Vagina (tissue), 2 donors: ENCODE data around the gene FCRL5. TPM values are rescaled to one million over a fixed set of nuclear protein-coding genes. Genes with fewer than 3 reads are reported as not detected.

Experiments used
- DNase-seq, 2 donors: peaks; one replicate each; pipeline ENCODE4 v3.0.0-alpha.2; 2017; ENCODE audit errors: extremely low spot score in 2 of 2
- H3K27ac ChIP-seq: fragments of 200-600 bp; sonication (generic); one replicate; pipeline ENCODE4 v1.5.1; 2019
- H3K27me3 ChIP-seq: fragments of 200-600 bp; sonication (generic); one replicate; pipeline ENCODE4 v1.5.1; 2019
- H3K36me3 ChIP-seq, 2 donors: fragments of 200-600 bp; sonication (generic); one replicate each; pipeline ENCODE4 v1.5.1; 2017 to 2019
- H3K4me1 ChIP-seq: fragments of 200-600 bp; sonication (generic); one replicate; pipeline ENCODE4 v1.5.1; 2019
- H3K4me3 ChIP-seq, 2 donors: fragments of 200-600 bp; sonication (generic); 1 replicate in 1 of 2; 2 replicates in 1 of 2; pipeline ENCODE4 v1.5.1; 2016 to 2019
- H3K9me3 ChIP-seq: fragments of 200-600 bp; sonication (generic); one replicate; pipeline ENCODE4 v1.5.1; 2019
- POLR2A ChIP-seq, 2 donors: fragments of 450-650 bp; IDR thresholded peaks; one replicate each; pipeline ENCODE4 v1.6.1; 2017; ENCODE audit warnings: antibody characterized with exemption in 2 of 2, mild to moderate bottlenecking in 2 of 2, moderate library complexity in 2 of 2
- POLR2AphosphoS5 ChIP-seq, 2 donors: sonication (generic); formaldehyde crosslinking; IDR thresholded peaks; one replicate each; pipeline ENCODE4 v1.9.0; 2017; ENCODE audit warnings: antibody characterized with exemption in 2 of 2, mild to moderate bottlenecking in 2 of 2, low read depth in 1 of 2; ENCODE audit not compliant: insufficient read depth in 1 of 2
- intact Hi-C: fragments of 100-400 bp; cut with DNase I; formaldehyde crosslinking; loops from one replicate; pipeline ENCODE4 v1.15.1; 2023
- total RNA-seq: library from RNA; depleted of rRNA; stranded (reverse); fragments of >200 nt; gene quantifications from one replicate; pipeline ENCODE4 v1.2.3, GENCODE V29; 2016
- TF ChIP-seq, protein P1 (sequence below), 3 experiments: fragments of 450-650 bp in 2 of 3; fragments of 200-600 bp in 1 of 3; sonication (generic) in 1 of 3; IDR thresholded peaks; one replicate each; pipeline ENCODE4 v1.5.1; 2017 to 2019; ENCODE audit warnings: antibody characterized with exemption in 3 of 3, mild to moderate bottlenecking in 2 of 3, moderate library complexity in 2 of 3

The FCRL5 gene
- total RNA-seq, 1 donor from 2014 or later, result 0.49 TPM

DNA sequence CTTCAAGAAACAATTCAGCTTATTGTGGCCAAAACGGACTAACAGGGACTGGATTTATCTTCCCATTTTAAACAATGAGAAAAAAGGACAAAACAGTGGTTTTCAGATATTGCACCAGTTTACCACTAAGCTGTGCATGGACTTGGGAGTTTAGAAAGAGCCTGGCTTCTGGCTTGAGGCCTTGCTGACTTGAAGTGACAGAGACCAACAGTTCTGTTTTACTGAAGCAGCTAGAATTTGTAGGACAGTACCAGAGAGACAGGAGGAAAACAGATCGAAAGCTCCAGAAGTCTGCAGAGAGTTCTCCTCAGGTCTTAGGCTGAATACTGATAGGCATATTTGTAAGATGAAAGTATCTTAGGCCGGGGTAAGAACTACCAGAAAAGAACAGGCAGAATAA, 25.1 kb upstream of the FCRL5 start:
- no peak for DNase-seq
- intact Hi-C loops, result no loop called here
- no peak overlapping the region for H3K4me3 ChIP-seq
- no peaks in the 10 kb centered on the region for H3K36me3 ChIP-seq
- H3K4me1 ChIP-seq, result no peaks in the 10 kb centered on the region
- TF ChIP-seq POLR2A (IDR thresholded peaks at IDR 0.05) (no peak), POLR2AphosphoS5 (IDR thresholded peaks at IDR 0.05; ENCODE audit: insufficient read depth in 1 of 2, low read depth in 1 of 2) (no peak)
- TF ChIP-seq, protein P1, sequence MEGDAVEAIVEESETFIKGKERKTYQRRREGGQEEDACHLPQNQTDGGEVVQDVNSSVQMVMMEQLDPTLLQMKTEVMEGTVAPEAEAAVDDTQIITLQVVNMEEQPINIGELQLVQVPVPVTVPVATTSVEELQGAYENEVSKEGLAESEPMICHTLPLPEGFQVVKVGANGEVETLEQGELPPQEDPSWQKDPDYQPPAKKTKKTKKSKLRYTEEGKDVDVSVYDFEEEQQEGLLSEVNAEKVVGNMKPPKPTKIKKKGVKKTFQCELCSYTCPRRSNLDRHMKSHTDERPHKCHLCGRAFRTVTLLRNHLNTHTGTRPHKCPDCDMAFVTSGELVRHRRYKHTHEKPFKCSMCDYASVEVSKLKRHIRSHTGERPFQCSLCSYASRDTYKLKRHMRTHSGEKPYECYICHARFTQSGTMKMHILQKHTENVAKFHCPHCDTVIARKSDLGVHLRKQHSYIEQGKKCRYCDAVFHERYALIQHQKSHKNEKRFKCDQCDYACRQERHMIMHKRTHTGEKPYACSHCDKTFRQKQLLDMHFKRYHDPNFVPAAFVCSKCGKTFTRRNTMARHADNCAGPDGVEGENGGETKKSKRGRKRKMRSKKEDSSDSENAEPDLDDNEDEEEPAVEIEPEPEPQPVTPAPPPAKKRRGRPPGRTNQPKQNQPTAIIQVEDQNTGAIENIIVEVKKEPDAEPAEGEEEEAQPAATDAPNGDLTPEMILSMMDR (IDR thresholded peaks at IDR 0.05), result no peak
- no peaks in the 10 kb centered on the region for H3K9me3 ChIP-seq
- H3K27me3 ChIP-seq, result no peaks in the 10 kb centered on the region
- H3K27ac ChIP-seq, result no peak overlapping the region

DNA sequence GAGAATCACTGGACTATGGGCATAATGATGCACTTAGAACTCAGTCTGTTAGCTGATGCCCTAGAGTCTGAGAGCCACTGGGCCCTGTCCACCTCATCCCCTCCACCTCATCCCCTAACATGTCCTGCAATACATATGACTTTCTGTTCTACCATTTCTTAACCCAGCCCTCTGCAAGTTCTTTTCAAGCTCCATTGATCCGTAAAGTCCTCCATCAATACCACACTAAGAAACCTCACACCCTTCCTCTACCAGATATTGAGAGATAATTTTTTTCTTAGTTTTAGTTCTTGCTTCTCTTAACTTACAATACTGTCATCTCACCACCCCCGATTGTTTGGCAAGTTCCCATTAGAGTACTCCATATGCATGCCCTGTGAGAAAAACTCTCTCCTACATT, 23.4 kb upstream of the FCRL5 start:
- no peaks in the 10 kb centered on the region for H3K9me3 ChIP-seq
- H3K4me1 ChIP-seq, result no peaks in the 10 kb centered on the region
- TF ChIP-seq, protein P1 (IDR thresholded peaks at IDR 0.05), result no peak
- TF ChIP-seq POLR2AphosphoS5 (IDR thresholded peaks at IDR 0.05; ENCODE audit: insufficient read depth in 1 of 2, low read depth in 1 of 2) (no peak), POLR2A (IDR thresholded peaks at IDR 0.05) (no peak)
- no peaks in the 10 kb centered on the region for H3K27me3 ChIP-seq
- no peak overlapping the region for H3K4me3 ChIP-seq
- intact Hi-C loops, result no loop called here
- H3K36me3 ChIP-seq, result no peaks in the 10 kb centered on the region
- DNase-seq, result no peak
- H3K27ac ChIP-seq, result no peak overlapping the region

GRCh38 chr1:157574836-157575235, 22.5 kb upstream of the FCRL5 start:
- Histone ChIP-seq H3K4me3 (no peak overlapping the region), H3K4me1 (no peaks in the 10 kb centered on the region), H3K27me3 (no peaks in the 10 kb centered on the region), H3K9me3 (no peaks in the 10 kb centered on the region), H3K27ac (no peak overlapping the region), H3K36me3 (no peaks in the 10 kb centered on the region)
- TF ChIP-seq, protein P1 (IDR thresholded peaks at IDR 0.05), result no peak
- no peak for TF ChIP-seq POLR2A (IDR thresholded peaks at IDR 0.05)
- no peak for TF ChIP-seq POLR2AphosphoS5 (IDR thresholded peaks at IDR 0.05; ENCODE audit: insufficient read depth in 1 of 2, low read depth in 1 of 2)
- DNase-seq, result no peak
- intact Hi-C loops, result no loop called here

DNA sequence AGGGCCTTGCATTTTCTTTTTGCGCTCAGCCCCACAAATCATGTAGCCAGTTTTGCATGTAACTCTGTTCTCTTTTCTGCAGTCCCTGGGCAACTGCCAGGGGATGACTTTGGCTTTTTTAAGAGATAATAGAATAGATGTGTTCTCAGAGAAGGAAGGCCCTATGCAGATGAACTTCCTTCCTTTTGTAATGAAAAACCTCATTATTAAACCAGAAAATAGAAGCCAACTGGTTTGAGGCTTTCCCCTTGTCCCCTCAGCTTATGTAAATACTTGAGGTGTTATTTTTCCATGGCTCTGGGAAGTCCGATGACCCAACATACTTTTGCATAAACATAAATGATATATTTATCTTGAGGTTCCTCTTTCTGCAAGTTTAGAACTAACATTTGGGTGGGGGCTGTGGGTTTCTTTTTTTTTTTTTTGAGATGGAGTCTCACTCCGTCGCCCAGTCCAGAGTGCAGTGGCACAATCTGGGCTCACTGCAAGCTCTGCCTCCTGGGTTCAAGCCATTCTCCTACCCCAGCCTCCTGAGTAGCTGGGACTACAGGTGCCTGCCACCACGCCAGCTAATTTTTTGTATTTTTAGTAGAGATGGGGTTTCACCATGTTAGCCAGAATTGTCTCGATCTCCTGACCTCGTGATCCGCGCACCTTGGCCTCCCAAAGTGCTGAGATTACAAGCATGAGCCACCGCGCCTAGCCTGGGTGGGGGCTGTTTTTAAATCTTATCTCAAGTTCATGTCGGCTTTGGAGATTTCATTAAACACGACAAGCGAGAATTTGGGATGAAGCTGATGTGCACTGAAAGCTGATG, 14.4 kb upstream of the FCRL5 start:
- no peaks in the 10 kb centered on the region for H3K36me3 ChIP-seq
- no peaks in the 10 kb centered on the region for H3K4me1 ChIP-seq
- no peak overlapping the region for H3K27ac ChIP-seq
- no peak for DNase-seq
- no peak for TF ChIP-seq POLR2AphosphoS5 (IDR thresholded peaks at IDR 0.05; ENCODE audit: insufficient read depth in 1 of 2, low read depth in 1 of 2)
- TF ChIP-seq, protein P1 (IDR thresholded peaks at IDR 0.05), result no peak
- TF ChIP-seq POLR2A (IDR thresholded peaks at IDR 0.05), result no peak
- H3K27me3 ChIP-seq, result no peaks in the 10 kb centered on the region
- intact Hi-C loops, result no loop called here
- H3K4me3 ChIP-seq, result no peak overlapping the region
- H3K9me3 ChIP-seq, result no peaks in the 10 kb centered on the region

- Histone ChIP-seq H3K27ac (no peak overlapping the region), H3K4me1 (no peaks in the 10 kb centered on the region), H3K27me3 (no peaks in the 10 kb centered on the region), H3K36me3 (no peaks in the 10 kb centered on the region), H3K9me3 (no peaks in the 10 kb centered on the region), H3K4me3 (no peak overlapping the region)
- intact Hi-C loops, result no loop called here
- TF ChIP-seq POLR2AphosphoS5 (IDR thresholded peaks at IDR 0.05; ENCODE audit: insufficient read depth in 1 of 2, low read depth in 1 of 2) (no peak), POLR2A (IDR thresholded peaks at IDR 0.05) (no peak)
- TF ChIP-seq, protein P1 (IDR thresholded peaks at IDR 0.05), result no peak
- DNase-seq, result no peak
Observed at GRCh38 chr1:157562515-157562914, 10.2 kb upstream of the FCRL5 start.
